Measurements from ENCODE around the gene MORN5.

GRCh38 chr9:122124048-122124447 is 35.7 kb upstream of the MORN5 start:
- TF ChIP-seq EP300 (IDR thresholded peaks at IDR 0.05; ENCODE audit: low read length), result no peak
- no peak for TF ChIP-seq PTBP1 (IDR thresholded peaks at IDR 0.05; ENCODE audit: low read depth, low read length)
- no peak for TF ChIP-seq HMGXB4 (CRISPR knock-in tag; IDR thresholded peaks at IDR 0.05)
- no peak for TF ChIP-seq YY1 (IDR thresholded peaks at IDR 0.05; ENCODE audit: borderline replicate concordance in 1 of 3, control insufficient read depth in 1 of 3, extremely low read depth in 1 of 3, insufficient read depth in 3 of 3, insufficient read length in 1 of 3, insufficient replicate concordance in 2 of 3, low read depth in 1 of 3, low read length in 2 of 3)
- TF ChIP-seq SMC3 (conservative IDR thresholded peaks at IDR 0.05; ENCODE audit: insufficient read depth, low read depth, low read length), result no peak
- TF ChIP-seq MTA3 (IDR thresholded peaks at IDR 0.05; ENCODE audit: borderline replicate concordance), result no peak
- no peak for TF ChIP-seq BCL6 (CRISPR knock-in tag; IDR thresholded peaks at IDR 0.05)
- no peak for TF ChIP-seq CTCF (IDR thresholded peaks at IDR 0.05 in 2 of 3, conservative IDR thresholded peaks at IDR 0.05 in 1 of 3; ENCODE audit: insufficient read depth in 2 of 3, low read depth in 1 of 3, low read length in 3 of 3)
- TF ChIP-seq POLR2A (conservative IDR thresholded peaks at IDR 0.05), result no peak
- TF ChIP-seq ESRRA (IDR thresholded peaks at IDR 0.05; ENCODE audit: borderline replicate concordance, low read depth), result no peak
- TF ChIP-seq CREB1 (IDR thresholded peaks at IDR 0.05), result no peak
- TF ChIP-seq CREB1 (CRISPR knock-in tag; IDR thresholded peaks at IDR 0.05), result no peak
- no peak for TF ChIP-seq CBFB (CRISPR knock-in tag; IDR thresholded peaks at IDR 0.05)

Measured in K562 (cell line).